Ovary (tissue), 3 donors: ENCODE measurements around the gene KANSL1L.

Experiments
- EP300 ChIP-seq: sonication (generic); formaldehyde crosslinking; IDR thresholded peaks from one replicate; pipeline ENCODE4 v1.6.1; 2017; ENCODE audit warnings: antibody characterized with exemption
- POLR2A ChIP-seq: fragments of 450-650 bp; IDR thresholded peaks from one replicate; pipeline ENCODE4 v1.6.1; 2017; ENCODE audit warnings: antibody characterized with exemption, mild to moderate bottlenecking, moderate library complexity
- TF ChIP-seq, protein P1 (sequence below), 3 donors: fragments of 450-650 bp in 2 of 3; fragments of 200-600 bp in 1 of 3; IDR thresholded peaks; one replicate each; pipeline versions ENCODE4 v1.5.1 to v1.8.0; 2016 to 2022; ENCODE audit warnings: antibody characterized with exemption in 3 of 3, mild to moderate bottlenecking in 1 of 3
- donor health status: DM: no; HTN: no; CAD: no.

DNA sequence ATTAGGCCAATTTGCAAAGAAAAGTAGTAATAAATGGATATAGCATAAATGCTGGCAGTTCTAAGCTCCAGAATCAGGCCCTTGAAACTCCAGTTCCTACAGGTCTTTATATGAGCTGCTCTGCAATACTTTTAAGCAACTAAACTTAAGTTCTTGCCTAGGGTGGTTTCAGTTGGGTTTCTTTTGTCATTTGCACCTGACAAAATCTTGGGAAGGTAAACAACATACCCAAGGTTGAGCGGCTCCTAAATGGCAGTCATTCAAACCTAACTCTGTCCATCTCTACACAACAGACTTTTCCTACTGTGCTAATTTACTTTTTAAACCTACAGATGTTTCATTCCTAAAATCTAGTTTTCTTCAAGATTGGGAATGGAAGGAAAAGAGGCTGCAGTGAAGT lies 9.3 kb upstream of the KANSL1L start:
- TF ChIP-seq, protein P1, sequence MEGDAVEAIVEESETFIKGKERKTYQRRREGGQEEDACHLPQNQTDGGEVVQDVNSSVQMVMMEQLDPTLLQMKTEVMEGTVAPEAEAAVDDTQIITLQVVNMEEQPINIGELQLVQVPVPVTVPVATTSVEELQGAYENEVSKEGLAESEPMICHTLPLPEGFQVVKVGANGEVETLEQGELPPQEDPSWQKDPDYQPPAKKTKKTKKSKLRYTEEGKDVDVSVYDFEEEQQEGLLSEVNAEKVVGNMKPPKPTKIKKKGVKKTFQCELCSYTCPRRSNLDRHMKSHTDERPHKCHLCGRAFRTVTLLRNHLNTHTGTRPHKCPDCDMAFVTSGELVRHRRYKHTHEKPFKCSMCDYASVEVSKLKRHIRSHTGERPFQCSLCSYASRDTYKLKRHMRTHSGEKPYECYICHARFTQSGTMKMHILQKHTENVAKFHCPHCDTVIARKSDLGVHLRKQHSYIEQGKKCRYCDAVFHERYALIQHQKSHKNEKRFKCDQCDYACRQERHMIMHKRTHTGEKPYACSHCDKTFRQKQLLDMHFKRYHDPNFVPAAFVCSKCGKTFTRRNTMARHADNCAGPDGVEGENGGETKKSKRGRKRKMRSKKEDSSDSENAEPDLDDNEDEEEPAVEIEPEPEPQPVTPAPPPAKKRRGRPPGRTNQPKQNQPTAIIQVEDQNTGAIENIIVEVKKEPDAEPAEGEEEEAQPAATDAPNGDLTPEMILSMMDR (IDR thresholded peaks at IDR 0.05), result no peak
- no peak for TF ChIP-seq POLR2A
- TF ChIP-seq EP300, result no peak
